Skin epidermis (tissue), 12 donors: Measurements from ENCODE around the gene SUPV3L1.
"Not testable (repeated sequence)": the region's sequence is repeated elsewhere in the genome, so short reads cannot be mapped to it uniquely, and the experiment has no call there.

ENCODE experiments used
- H3K27ac ChIP-seq, 21 experiments: fragments of 200-600 bp; sonication (generic) in 11 of 21; one replicate each; pipeline ENCODE4 v1.5.0; 2020; ENCODE audit warnings: mild to moderate bottlenecking in 3 of 21, inconsistent platforms in 2 of 21, moderate library complexity in 2 of 21
- H3K4me3 ChIP-seq, 7 experiments: fragments of 200-600 bp; sonication (generic) in 2 of 7; one replicate each; pipeline ENCODE4 v1.5.0; 2020; ENCODE audit warnings: inconsistent platforms in 2 of 7, mild to moderate bottlenecking in 2 of 7, moderate library complexity in 1 of 7

The SUPV3L1 gene

DNA sequence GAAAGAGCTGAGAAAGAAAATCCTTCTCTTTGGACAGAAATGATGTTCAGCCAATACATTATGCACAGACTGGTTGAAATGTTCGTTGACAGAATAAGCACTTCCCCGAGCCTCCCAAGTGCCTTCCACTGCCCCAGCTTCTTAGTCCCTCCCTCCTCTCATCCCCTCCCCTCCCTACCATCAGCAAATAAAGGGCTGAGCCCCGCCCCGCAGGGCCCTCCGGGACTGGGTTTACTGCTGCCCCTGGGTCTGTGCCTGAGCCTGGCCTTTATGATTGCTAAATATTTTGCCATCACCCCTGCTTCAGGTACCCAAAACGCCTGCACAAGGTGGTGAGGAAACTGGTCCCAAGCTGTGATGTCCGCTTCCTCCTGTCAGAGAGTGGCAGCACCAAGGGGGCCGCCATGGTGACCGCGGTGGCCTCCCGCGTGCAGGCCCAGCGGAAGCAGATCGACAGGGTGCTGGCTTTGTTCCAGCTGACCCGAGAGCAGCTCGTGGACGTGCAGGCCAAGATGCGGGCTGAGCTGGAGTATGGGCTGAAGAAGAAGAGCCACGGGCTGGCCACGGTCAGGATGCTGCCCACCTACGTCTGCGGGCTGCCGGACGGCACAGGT, 68.2 kb downstream of the SUPV3L1 start:
- Histone ChIP-seq H3K4me3 (no peak overlapping the region), H3K27ac (no peak overlapping the region)

DNA sequence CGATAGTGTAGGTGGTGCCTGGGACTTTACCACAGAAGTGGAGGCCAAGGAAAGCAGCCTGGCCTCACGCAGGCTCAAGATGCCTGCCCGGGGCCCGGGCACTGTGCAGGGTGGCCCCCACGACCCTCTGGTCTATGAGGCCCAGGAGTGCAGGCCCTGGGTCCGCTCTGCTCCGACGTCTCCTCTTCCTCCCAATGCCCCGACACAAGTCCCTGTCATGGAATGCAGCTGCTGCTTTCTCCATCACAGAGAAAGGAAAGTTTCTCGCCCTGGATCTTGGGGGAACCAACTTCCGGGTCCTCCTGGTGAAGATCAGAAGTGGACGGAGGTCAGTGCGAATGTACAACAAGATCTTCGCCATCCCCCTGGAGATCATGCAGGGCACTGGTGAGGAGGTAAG, 70.0 kb downstream of the SUPV3L1 start:
- no peak overlapping the region for H3K4me3 ChIP-seq
- no peak overlapping the region for H3K27ac ChIP-seq

DNA sequence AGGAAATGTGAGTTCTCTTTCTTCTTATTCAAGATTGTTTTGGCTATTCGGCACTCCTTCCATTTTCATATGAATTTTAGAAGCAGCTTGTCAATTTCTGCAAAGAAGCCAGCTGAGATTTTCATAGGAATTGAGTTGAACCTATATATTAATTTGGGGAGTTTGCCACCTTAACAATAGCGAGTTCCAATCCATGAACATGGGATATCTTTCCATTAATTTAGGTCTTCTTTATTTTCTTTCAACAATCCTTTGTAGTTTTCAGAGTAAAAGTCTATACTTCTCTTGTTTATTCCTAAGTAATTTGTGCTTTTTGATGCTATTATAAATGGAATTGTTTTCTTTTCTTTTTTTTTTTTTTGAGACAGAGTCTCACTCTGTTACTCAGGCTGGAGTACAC, 71.4 kb downstream of the SUPV3L1 start:
- H3K27ac ChIP-seq, H3K4me3 ChIP-seq: not testable (repeated sequence)

DNA sequence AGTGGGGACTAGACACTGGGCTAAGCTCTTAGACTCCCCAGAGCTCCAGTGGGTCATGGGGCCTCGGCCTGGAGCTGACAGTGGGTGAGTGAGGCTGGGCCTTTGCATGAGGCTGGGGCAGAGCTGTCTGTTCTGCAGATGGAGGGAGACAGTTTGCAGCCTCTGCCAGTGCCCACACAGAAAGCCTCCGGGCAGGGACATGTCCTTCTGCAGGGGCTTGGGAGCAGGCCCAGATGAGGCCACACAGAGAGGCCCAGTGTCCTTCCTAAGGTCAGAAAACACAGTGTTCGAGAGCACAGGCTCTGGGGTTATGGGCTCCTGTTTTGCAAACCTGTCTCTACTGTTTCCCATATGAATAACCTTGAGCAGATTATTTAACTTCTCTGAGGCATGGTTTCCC, 73.1 kb downstream of the SUPV3L1 start:
- Histone ChIP-seq H3K4me3 (no peak overlapping the region), H3K27ac (no peak overlapping the region)

DNA sequence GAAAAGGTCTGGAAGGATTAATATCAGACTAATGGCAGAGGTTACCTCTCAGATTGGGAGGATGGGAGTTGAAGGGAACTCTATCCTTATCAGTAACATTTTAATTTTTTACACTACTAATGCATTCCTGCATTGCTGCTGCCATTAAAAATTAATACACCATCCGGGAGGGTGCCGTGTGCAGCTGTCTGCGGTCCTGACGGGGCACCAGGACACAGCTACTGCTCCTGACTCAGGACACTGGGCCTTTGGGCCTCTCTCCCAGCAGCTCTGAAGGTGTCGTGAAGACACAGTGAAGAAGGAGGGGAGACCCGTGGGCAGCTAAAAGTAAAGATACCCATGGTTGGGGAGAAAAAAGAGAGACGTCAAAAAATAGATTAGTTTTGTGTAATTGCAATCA, 74.8 kb downstream of the SUPV3L1 start:
- H3K27ac ChIP-seq: no peak overlapping the region
- no peak overlapping the region for H3K4me3 ChIP-seq
